Ovary (tissue), 9 donors: ENCODE data around the gene TNFAIP3. TPM values are rescaled to one million over a fixed set of nuclear protein-coding genes. Genes with fewer than 3 reads are reported as not detected.
"Not testable (repeated sequence)": the region's sequence is repeated elsewhere in the genome, so short reads cannot be mapped to it uniquely, and the experiment has no call there.

Experiments used
- DNase-seq, 5 donors: peaks; one replicate each; pipeline ENCODE4 v3.0.0-alpha.2; 2019 to 2020
- H3K27ac ChIP-seq, 2 donors: fragments of 200-600 bp; one replicate each; pipeline versions ENCODE4 v1.5.1 to v1.8.0; 2019 to 2022
- H3K27me3 ChIP-seq: fragments of 200-600 bp; one replicate; pipeline ENCODE4 v1.8.0; 2022
- H3K36me3 ChIP-seq: fragments of 200-600 bp; sonication (generic); one replicate; pipeline ENCODE4 v1.5.1; 2019
- H3K4me1 ChIP-seq: one replicate; pipeline ENCODE4 v1.8.1; 2013; ENCODE audit warnings: mild to moderate bottlenecking, moderate library complexity; ENCODE audit not compliant: insufficient read depth
- H3K4me3 ChIP-seq: fragments of 200-600 bp; sonication (generic); one replicate; pipeline ENCODE4 v1.5.1; 2017
- H3K9me3 ChIP-seq, 2 donors: fragments of 200-600 bp in 1 of 2; sonication (generic) in 1 of 2; one replicate each; pipeline versions ENCODE4 v1.5.1 to v1.8.1; 2013 to 2019; ENCODE audit warnings: mild to moderate bottlenecking in 1 of 2, moderate library complexity in 1 of 2
- CTCF ChIP-seq, 3 donors: fragments of 450-650 bp in 2 of 3; fragments of 200-600 bp in 1 of 3; IDR thresholded peaks; one replicate each; pipeline versions ENCODE4 v1.5.1 to v1.8.0; 2016 to 2022; ENCODE audit warnings: antibody characterized with exemption in 3 of 3, mild to moderate bottlenecking in 1 of 3
- EP300 ChIP-seq: sonication (generic); formaldehyde crosslinking; IDR thresholded peaks from one replicate; pipeline ENCODE4 v1.6.1; 2017; ENCODE audit warnings: antibody characterized with exemption
- POLR2A ChIP-seq: fragments of 450-650 bp; IDR thresholded peaks from one replicate; pipeline ENCODE4 v1.6.1; 2017; ENCODE audit warnings: antibody characterized with exemption, mild to moderate bottlenecking, moderate library complexity
- WGBS, 3 donors: extraction: QIAGEN DNeasy Blood & Tissue Kit in 1 of 3; methylation state at CpG; one replicate each; pipeline versions ENCODE4 v1.1.5 to v1.1.7; 2013 to 2017; 5-methylcytosine and 5-hydroxymethylcytosine counted together
- intact Hi-C, 4 donors: fragments of 100-400 bp; cut with DNase I; formaldehyde crosslinking; loops; one replicate each; pipeline versions ENCODE4 v1.11.0 to v1.15.1; 2022 to 2023
- polyA plus RNA-seq, 2 donors: library from polyadenylated mRNA; stranded (reverse); fragments of 200-250 nt in 1 of 2; fragments of 350-450 nt in 1 of 2; fragmentation: Illumina TruSeq in 1 of 2; extraction: RNeasy Lipid Tissue Mini Kit (QIAGEN cat#74804) in 1 of 2; gene quantifications; one replicate each; pipeline ENCODE4 v1.2.3, GENCODE V29; 2013 to 2014
- total RNA-seq, 7 donors: library from RNA; depleted of rRNA in 2 of 7; stranded (reverse); fragments of >200 nt in 2 of 7; fragmentation: NEBNext Ultra II Directional in 3 of 7; extraction: Animal tissue kit (Norgen Biotek cat#: 25700) in 3 of 7; gene quantifications; one replicate each; pipeline versions ENCODE4 v1.1.0 to v1.2.4, GENCODE V29; 2016 to 2023
- donor health status: DM: no; HTN: no; CAD: no; lungs with moderate emphysema.
- donor health status: DM: no; HTN: no; CAD: no.
- donor health status: Bipolar disorder and iron deficiency.
- donor health status: DM: yes; HTN: yes; CAD: no.
- donor health status: DM: no; HTN: no; CAD: no.
- donor health status: DM: yes; HTN: yes; CAD: no.

The TNFAIP3 gene
- total and polyA plus RNA-seq, 9 donors: 35.4 to 206 (median 96.6) TPM

DNA sequence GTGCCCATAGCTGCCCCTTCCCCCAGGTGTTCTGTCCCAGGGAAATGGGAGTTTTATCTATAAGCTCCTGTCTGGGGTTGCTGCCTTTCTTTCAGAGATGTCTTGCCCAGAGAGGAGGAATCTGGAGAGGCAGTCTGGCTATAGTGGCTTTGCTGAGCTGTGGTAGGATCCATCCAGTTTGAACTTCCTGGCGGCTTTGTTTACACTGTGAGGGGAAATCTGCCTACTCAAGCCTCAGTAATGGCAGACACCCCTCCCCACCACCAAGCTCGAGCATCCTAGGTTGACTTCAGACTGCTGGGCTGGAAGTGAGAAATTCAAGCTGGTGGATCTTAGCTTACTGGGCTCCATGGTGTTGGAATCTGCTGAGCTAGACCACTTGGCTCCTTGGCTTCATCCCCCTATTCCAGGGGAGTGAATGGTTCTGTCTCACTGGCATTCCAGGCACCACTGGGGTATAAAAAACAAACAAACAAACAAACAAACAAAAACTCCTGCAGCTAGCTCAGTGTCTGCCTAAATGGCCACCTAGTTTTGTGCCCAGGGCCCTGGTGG is 24.0 kb downstream of the TNFAIP3 start:
- intact Hi-C loops: no loop called here
- TF ChIP-seq CTCF (IDR thresholded peaks at IDR 0.05) (no peak), EP300 (no peak), POLR2A (no peak)
- Histone ChIP-seq H3K36me3 (no peaks in the 10 kb centered on the region), H3K4me3 (no peak overlapping the region), H3K9me3 (no peaks in the 10 kb centered on the region), H3K4me1 (no peaks in the 10 kb centered on the region), H3K27me3 (no peaks in the 10 kb centered on the region), H3K27ac (no peak overlapping the region)
- no peak for DNase-seq
- WGBS, 3 donors: 65 to 83% (median 69%) methylated on average over 2 of the region's 2 CpGs

- H3K27ac ChIP-seq: no peak overlapping the region
- no peak for DNase-seq
- H3K27me3 ChIP-seq: no peaks in the 10 kb centered on the region
- H3K36me3 ChIP-seq: no peaks in the 10 kb centered on the region
- H3K4me1 ChIP-seq: no peaks in the 10 kb centered on the region
- WGBS, 3 donors: 68 to 91% (median 83%) methylated on average over 3 of the region's 3 CpGs
- H3K9me3 ChIP-seq: no peaks in the 10 kb centered on the region
- H3K4me3 ChIP-seq: no peak overlapping the region
- TF ChIP-seq EP300 (no peak), CTCF (IDR thresholded peaks at IDR 0.05) (no peak), POLR2A (no peak)
- intact Hi-C loops: no loop called here
Observed at GRCh38 chr6:137892271-137892708, 25.2 kb downstream of the TNFAIP3 start.

GRCh38 chr6:137893181-137893580 is 26.1 kb downstream of the TNFAIP3 start:
- no peaks in the 10 kb centered on the region for H3K4me1 ChIP-seq
- no peak for DNase-seq
- no peak overlapping the region for H3K27ac ChIP-seq
- no peaks in the 10 kb centered on the region for H3K9me3 ChIP-seq
- intact Hi-C loops: no loop called here
- no peaks in the 10 kb centered on the region for H3K36me3 ChIP-seq
- H3K27me3 ChIP-seq: no peaks in the 10 kb centered on the region
- TF ChIP-seq POLR2A (no peak), EP300 (no peak), CTCF (IDR thresholded peaks at IDR 0.05) (no peak)
- H3K4me3 ChIP-seq: no peak overlapping the region
- 86 to 92% (median 92%) methylated on average over 3 of the region's 3 CpGs for WGBS, 3 donors

GRCh38 chr6:137893726-137894125 is 26.7 kb downstream of the TNFAIP3 start:
- intact Hi-C loops: no loop called here
- no peaks in the 10 kb centered on the region for H3K36me3 ChIP-seq
- no peak overlapping the region for H3K4me3 ChIP-seq
- no peaks in the 10 kb centered on the region for H3K9me3 ChIP-seq
- no peaks in the 10 kb centered on the region for H3K4me1 ChIP-seq
- WGBS, 3 donors: 94 to 96% (median 94%) methylated on average over 2 of the region's 2 CpGs
- no peak overlapping the region for H3K27ac ChIP-seq
- TF ChIP-seq CTCF (IDR thresholded peaks at IDR 0.05): no peak
- no peak for TF ChIP-seq POLR2A
- TF ChIP-seq EP300: no peak
- H3K27me3 ChIP-seq: no peaks in the 10 kb centered on the region
- DNase-seq: no peak

GRCh38 chr6:137894378-137894777 is 27.3 kb downstream of the TNFAIP3 start:
- H3K36me3 ChIP-seq, intact Hi-C loops, H3K27ac ChIP-seq, H3K9me3 ChIP-seq, DNase-seq, H3K4me3 ChIP-seq, H3K4me1 ChIP-seq, H3K27me3 ChIP-seq: not testable (repeated sequence)
- 69 to 85% (median 71%) methylated on average over 8 of the region's 8 CpGs for WGBS, 3 donors
